DOHH2 (cell line): Measurements from ENCODE around the gene ZNF282.

Source experiments
- H3F3A ChIP-seq: fragments of 200-600 bp; sonication (generic), shearing (Covaris generic); 2 replicates; pipeline ENCODE4 v1.6.0; 2016; ENCODE audit warnings: antibody characterized with exemption, mild to moderate bottlenecking; ENCODE audit not compliant: control insufficient read depth, insufficient read depth
- H3K27ac ChIP-seq: fragments of 200-600 bp; sonication (generic); 2 replicates; pipeline ENCODE4 v1.5.1; 2014; ENCODE audit warnings: low read depth, mild to moderate bottlenecking, low read length, moderate library complexity
- H3K27me3 ChIP-seq: fragments of 200-600 bp; sonication (generic); 2 replicates; pipeline ENCODE4 v1.6.1; 2014; ENCODE audit warnings: mild to moderate bottlenecking, low read length, mixed read lengths; ENCODE audit not compliant: control insufficient read depth
- H3K36me3 ChIP-seq: fragments of 200-600 bp; sonication (generic); 2 replicates; pipeline ENCODE4 v1.6.1; 2014; ENCODE audit warnings: mild to moderate bottlenecking, low read length, moderate library complexity, mixed read lengths; ENCODE audit not compliant: control insufficient read depth
- H3K4me1 ChIP-seq: fragments of 200-600 bp; sonication (generic); 2 replicates; pipeline ENCODE4 v1.6.1; 2014; ENCODE audit warnings: mild to moderate bottlenecking, low read length, mixed read lengths; ENCODE audit not compliant: control insufficient read depth
- H3K4me2 ChIP-seq: fragments of 200-600 bp; sonication (generic); 2 replicates; pipeline ENCODE4 v1.6.0; 2014; ENCODE audit warnings: mild to moderate bottlenecking, low read length, moderate library complexity
- H3K4me3 ChIP-seq: fragments of 200-600 bp; sonication (generic); 2 replicates; pipeline ENCODE4 v1.5.1; 2014; ENCODE audit warnings: mild to moderate bottlenecking, low read length, mixed read lengths
- H3K79me2 ChIP-seq: fragments of 200-600 bp; sonication (generic); 2 replicates; pipeline ENCODE4 v1.6.1; 2014; ENCODE audit warnings: mild to moderate bottlenecking, low read length, mixed read lengths; ENCODE audit not compliant: control insufficient read depth
- H3K9me2 ChIP-seq: fragments of 200-600 bp; sonication (generic); replicated peaks from 2 replicates; pipeline ENCODE4 v1.6.1; 2014; ENCODE audit warnings: mild to moderate bottlenecking, low read length, mixed read lengths; ENCODE audit not compliant: control insufficient read depth
- H3K9me3 ChIP-seq: fragments of 200-600 bp; sonication (generic); 2 replicates; pipeline ENCODE4 v1.6.1; 2014; ENCODE audit warnings: antibody characterized with exemption, low read length, mixed read lengths; ENCODE audit not compliant: control insufficient read depth, insufficient read depth
- H4K20me1 ChIP-seq: fragments of 200-600 bp; sonication (generic); 2 replicates; pipeline ENCODE4 v1.6.0; 2014; ENCODE audit warnings: low read depth, mild to moderate bottlenecking, antibody characterized with exemption, low read length, moderate library complexity; ENCODE audit not compliant: control insufficient read depth, insufficient read depth
- CTCF ChIP-seq: fragments of 200-600 bp; sonication (generic); IDR thresholded peaks from one replicate; pipeline ENCODE4 v1.5.1; 2014; ENCODE audit warnings: antibody characterized with exemption, mild to moderate bottlenecking, low read depth, low read length; ENCODE audit not compliant: poor library complexity, severe bottlenecking
- EZH2phosphoT487 ChIP-seq: fragments of 200-600 bp; sonication (generic); IDR thresholded peaks from 2 replicates; pipeline ENCODE4 v1.6.1; 2017; ENCODE audit warnings: borderline replicate concordance, mild to moderate bottlenecking, antibody characterized with exemption, low read length, moderate library complexity, mixed read lengths

The ZNF282 gene

GRCh38 chr7:149150981-149151380 is 44.4 kb upstream of the ZNF282 start:
- Histone ChIP-seq H4K20me1 (no peaks in the 10 kb centered on the region), H3F3A (peaks cover 11% of the 10 kb centered on the region), H3K4me1 (peaks cover 13% of the 10 kb centered on the region), H3K4me3 (no peak overlapping the region), H3K36me3 (peaks cover 38% of the 10 kb centered on the region), H3K79me2 (peaks cover 84% of the 10 kb centered on the region), H3K4me2 (no peak overlapping the region), H3K9me3 (no peaks in the 10 kb centered on the region), H3K27ac (no peak overlapping the region), H3K9me2 (no peaks in the 10 kb centered on the region), H3K27me3 (no peaks in the 10 kb centered on the region)
- TF ChIP-seq CTCF (no peak), EZH2phosphoT487 (no peak)

GRCh38 chr7:149153346-149153745 is 42.0 kb upstream of the ZNF282 start:
- TF ChIP-seq CTCF (no peak), EZH2phosphoT487 (no peak)
- Histone ChIP-seq H3K27ac (no peak overlapping the region), H3K9me2 (no peaks in the 10 kb centered on the region), H3K4me3 (no peak overlapping the region), H3K27me3 (no peaks in the 10 kb centered on the region), H3K4me2 (no peak overlapping the region), H3K36me3 (peaks cover 50% of the 10 kb centered on the region), H3K79me2 (peaks cover 83% of the 10 kb centered on the region), H3F3A (0 out of 2 replicates have a peak, but pooled peaks cover 2% of the 10 kb centered on the region), H4K20me1 (no peaks in the 10 kb centered on the region), H3K4me1 (peaks cover 12% of the 10 kb centered on the region), H3K9me3 (no peaks in the 10 kb centered on the region)

GRCh38 chr7:149154056-149154455 is 41.3 kb upstream of the ZNF282 start:
- peaks cover 80% of the 10 kb centered on the region for H3K79me2 ChIP-seq

More at GRCh38 chr7:149154056-149154455, 41.3 kb upstream of the ZNF282 start:
- 0 out of 2 replicates have a peak, but pooled peaks cover 2% of the 10 kb centered on the region for H3F3A ChIP-seq
- H3K27ac ChIP-seq: no peak overlapping the region
- peaks cover 6% of the 10 kb centered on the region; the same call in 1 of the 2 replicates for H3K4me1 ChIP-seq
- no peak overlapping the region for H3K4me2 ChIP-seq
- H4K20me1 ChIP-seq: no peaks in the 10 kb centered on the region
- no peaks in the 10 kb centered on the region for H3K27me3 ChIP-seq
- H3K9me2 ChIP-seq: no peaks in the 10 kb centered on the region
- TF ChIP-seq CTCF (no peak), EZH2phosphoT487 (no peak)
- H3K4me3 ChIP-seq: no peak overlapping the region
- peaks cover 51% of the 10 kb centered on the region for H3K36me3 ChIP-seq
- no peaks in the 10 kb centered on the region for H3K9me3 ChIP-seq
